Measurements from ENCODE around the gene DUOX1. TPM values are rescaled to one million over a fixed set of nuclear protein-coding genes. Genes with fewer than 3 reads are reported as not detected.

Gene DUOX1
- total and polyA plus RNA-seq, 9 of the 15 experiments (the other 6 are each of a cell fraction or from before 2014, with no cell fraction given), result 0.01 to 0.22 (median 0.01) TPM; not detected in 6

- TF ChIP-seq NBN (IDR thresholded peaks at IDR 0.05; ENCODE audit: low read depth) (0 out of 2 replicates have a peak, but pooled peaks have one; percentile 67), ZBTB12 (CRISPR knock-in tag; IDR thresholded peaks at IDR 0.05) (0 out of 2 replicates have a peak, but pooled peaks have one; percentile 46), BHLHE40 (IDR thresholded peaks at IDR 0.05; ENCODE audit: low read length) (peak; percentile 18; the same call in 1 of the 2 replicates), ATF1 (CRISPR knock-in tag; IDR thresholded peaks at IDR 0.05) (no peak), ATF1 (tag; IDR thresholded peaks at IDR 0.05) (peak; percentile 58; the same call in 1 of the 2 replicates), FOXO4 (CRISPR knock-in tag; IDR thresholded peaks at IDR 0.05) (no peak), EP300 (IDR thresholded peaks at IDR 0.05; ENCODE audit: low read length) (no peak), CTBP1 (IDR thresholded peaks at IDR 0.05; ENCODE audit: borderline replicate concordance) (0 out of 2 replicates have a peak, but pooled peaks have one; percentile 53), ZNF57 (CRISPR knock-in tag; IDR thresholded peaks at IDR 0.05) (no peak), CSDE1 (IDR thresholded peaks at IDR 0.05) (no peak), MAZ (CRISPR knock-in tag; conservative IDR thresholded peaks at IDR 0.05 in 1 of 2, IDR thresholded peaks at IDR 0.05 in 1 of 2) (peak; percentile 50 to 77; a peak in 3 of 4 replicates), POLR2AphosphoS5 (IDR thresholded peaks at IDR 0.05; ENCODE audit: control insufficient read depth, insufficient read depth, low read depth, low read length) (peak; percentile 70), CXXC5 (CRISPR knock-in tag; IDR thresholded peaks at IDR 0.05) (peak; percentile 77), SMARCA5 (IDR thresholded peaks at IDR 0.05) (no peak), KDM5B (IDR thresholded peaks at IDR 0.05; ENCODE audit: insufficient replicate concordance, low read depth, low read length) (peak; percentile 36), KLF16 (IDR thresholded peaks at IDR 0.05) (0 out of 2 replicates have a peak, but pooled peaks have one; percentile 18), ZNF830 (CRISPR knock-in tag; IDR thresholded peaks at IDR 0.05) (no peak), EGR1 (conservative IDR thresholded peaks at IDR 0.05) (0 out of 2 replicates have a peak, but pooled peaks have one; percentile 3), ZNF766 (CRISPR knock-in tag; conservative IDR thresholded peaks at IDR 0.05) (0 out of 2 replicates have a peak, but pooled peaks have one; percentile 43), TEAD4 (IDR thresholded peaks at IDR 0.05; ENCODE audit: low read length) (peak; percentile 26; the same call in 1 of the 2 replicates), TEAD4 (CRISPR knock-in tag; IDR thresholded peaks at IDR 0.05; ENCODE audit: borderline replicate concordance) (no peak), NFYB (IDR thresholded peaks at IDR 0.05; ENCODE audit: extremely low read depth, insufficient read length) (no peak), RHOXF2B (CRISPR knock-in tag; conservative IDR thresholded peaks at IDR 0.05) (no peak), POLR2B (IDR thresholded peaks at IDR 0.05; ENCODE audit: low read depth, partially characterized antibody) (peak; percentile 63)
- TF ChIP-seq, protein P1, sequence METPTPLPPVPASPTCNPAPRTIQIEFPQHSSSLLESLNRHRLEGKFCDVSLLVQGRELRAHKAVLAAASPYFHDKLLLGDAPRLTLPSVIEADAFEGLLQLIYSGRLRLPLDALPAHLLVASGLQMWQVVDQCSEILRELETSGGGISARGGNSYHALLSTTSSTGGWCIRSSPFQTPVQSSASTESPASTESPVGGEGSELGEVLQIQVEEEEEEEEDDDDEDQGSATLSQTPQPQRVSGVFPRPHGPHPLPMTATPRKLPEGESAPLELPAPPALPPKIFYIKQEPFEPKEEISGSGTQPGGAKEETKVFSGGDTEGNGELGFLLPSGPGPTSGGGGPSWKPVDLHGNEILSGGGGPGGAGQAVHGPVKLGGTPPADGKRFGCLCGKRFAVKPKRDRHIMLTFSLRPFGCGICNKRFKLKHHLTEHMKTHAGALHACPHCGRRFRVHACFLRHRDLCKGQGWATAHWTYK (CRISPR knock-in tag; IDR thresholded peaks at IDR 0.05), result peak; percentile 73; the same call in 1 of the 2 replicates
- TF ChIP-seq, protein P2, sequence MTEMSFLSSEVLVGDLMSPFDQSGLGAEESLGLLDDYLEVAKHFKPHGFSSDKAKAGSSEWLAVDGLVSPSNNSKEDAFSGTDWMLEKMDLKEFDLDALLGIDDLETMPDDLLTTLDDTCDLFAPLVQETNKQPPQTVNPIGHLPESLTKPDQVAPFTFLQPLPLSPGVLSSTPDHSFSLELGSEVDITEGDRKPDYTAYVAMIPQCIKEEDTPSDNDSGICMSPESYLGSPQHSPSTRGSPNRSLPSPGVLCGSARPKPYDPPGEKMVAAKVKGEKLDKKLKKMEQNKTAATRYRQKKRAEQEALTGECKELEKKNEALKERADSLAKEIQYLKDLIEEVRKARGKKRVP (CRISPR knock-in tag; IDR thresholded peaks at IDR 0.05), result no peak
Measured at GRCh38 chr15:45166834-45167630, 37.2 kb downstream of the DUOX1 start (continued).
